Erythroblast (primary cell): ENCODE results near the gene KRTAP22-1.

ENCODE experiments used
- GATA1 ChIP-seq: IDR thresholded peaks from 2 replicates; pipeline ENCODE4 v1.6.1; 2011; ENCODE audit warnings: low read depth, mild to moderate bottlenecking, control low read depth, low read length, moderate library complexity
- POLR2A ChIP-seq: IDR thresholded peaks from 2 replicates; pipeline ENCODE4 v1.6.1; 2011; ENCODE audit warnings: mild to moderate bottlenecking, low read length

- no peak for TF ChIP-seq POLR2A
- TF ChIP-seq GATA1, result no peak
These were observed 39.5 kb upstream of the KRTAP22-1 start, which contains the start of gene KRTAP19-7 for GRCh38 chr21:30561264-30561895.
